ENCODE data around the gene USP49. TPM values are rescaled to one million over a fixed set of nuclear protein-coding genes. Genes with fewer than 3 reads are reported as not detected.

The USP49 gene
- total and polyA plus RNA-seq, 2 of the 13 experiments (the other 11 are each of a cell fraction or from before 2014, with no cell fraction given), result 2.9 to 4.3 TPM

DNA sequence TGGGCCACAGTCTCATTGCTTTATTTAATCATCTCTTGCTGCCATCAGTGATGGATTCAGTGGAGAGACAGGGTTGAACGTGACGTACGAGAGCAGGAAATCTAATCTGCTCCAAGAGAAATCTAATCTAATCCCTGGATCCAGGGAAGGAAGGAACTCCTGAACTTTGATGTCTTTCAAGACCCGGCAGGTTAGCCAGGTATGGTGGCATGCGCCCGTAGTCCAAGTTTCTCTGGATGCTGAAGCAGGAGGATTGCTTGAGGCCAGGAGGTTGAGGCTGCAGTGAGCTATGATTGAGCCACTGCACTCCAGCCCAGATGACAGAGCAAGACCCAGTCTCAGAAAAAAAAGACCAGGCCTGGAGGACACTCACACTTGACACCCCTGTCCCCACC lies 136.5 kb downstream of the USP49 start (continued):
- TF ChIP-seq ATF6 (CRISPR knock-in tag; conservative IDR thresholded peaks at IDR 0.05), result no peak
- TF ChIP-seq KLF15 (CRISPR knock-in tag; IDR thresholded peaks at IDR 0.05; ENCODE audit: borderline replicate concordance), result no peak
- no peak for TF ChIP-seq MIER2 (CRISPR knock-in tag; IDR thresholded peaks at IDR 0.05)

DNA sequence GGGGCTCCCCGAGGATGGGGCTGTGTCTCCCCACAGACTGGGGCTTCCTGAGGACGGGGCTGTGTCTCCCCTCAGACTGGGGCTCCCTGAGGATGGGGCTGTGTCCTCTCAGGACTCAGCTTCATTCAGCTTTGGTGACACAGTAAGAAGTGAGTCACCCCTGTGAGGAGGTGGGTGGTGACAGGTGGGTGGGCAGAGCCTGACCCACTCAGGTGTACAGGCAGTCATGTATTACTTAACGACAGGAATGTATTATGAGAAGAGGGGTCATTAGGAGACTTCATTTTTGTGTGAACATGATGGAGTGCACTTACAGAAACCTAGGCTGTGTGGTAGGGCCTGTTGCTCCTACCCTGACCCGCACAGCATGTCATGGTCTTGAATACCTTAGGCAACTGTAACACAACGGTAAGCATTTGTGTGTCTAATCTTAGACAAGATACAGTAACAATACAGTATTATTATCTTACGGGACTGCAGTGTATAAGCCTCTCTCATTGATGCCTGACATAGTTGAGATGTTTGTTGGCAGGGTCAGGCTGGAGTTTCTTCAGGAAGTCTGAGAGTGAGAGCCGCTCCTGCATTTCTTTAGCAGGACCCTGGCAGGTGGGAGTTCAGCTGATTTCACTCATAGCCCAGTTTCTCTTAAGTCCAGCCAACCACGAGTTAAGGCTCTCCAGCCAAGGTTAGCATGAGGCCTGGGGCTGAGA lies 137.1 kb downstream of the USP49 start:
- Histone ChIP-seq H3K9me3 (ENCODE audit: low read length) (no peaks in the 10 kb centered on the region), H3K27ac (ENCODE audit: extremely low read length, insufficient read depth, low read length) (no peak overlapping the region), H3K4me2 (ENCODE audit: low read depth, low read length) (no peak overlapping the region), H3K9ac (ENCODE audit: insufficient read depth, low read depth, low read length) (no peak overlapping the region), H3K36me3 (replicated peaks in 1 of 2; ENCODE audit: control insufficient read depth in 1 of 2, insufficient read depth in 2 of 2, low read length in 2 of 2) (no peaks in the 10 kb centered on the region), H3K27me3 (ENCODE audit: control insufficient read depth in 1 of 2, insufficient read depth in 2 of 2, low read length in 2 of 2) (no peaks in the 10 kb centered on the region), H4K20me1 (ENCODE audit: insufficient read depth, low read length) (no peaks in the 10 kb centered on the region), H2AFZ (ENCODE audit: low read length) (no peak overlapping the region), H3K4me3 (replicated peaks in 1 of 3; ENCODE audit: insufficient read depth in 1 of 3, low read depth in 2 of 3, low read length in 3 of 3) (no peak overlapping the region), H3K4me1 (ENCODE audit: insufficient read depth, low read length) (peaks cover 64% of the 10 kb centered on the region), H3K79me2 (ENCODE audit: insufficient read depth, low read length) (no peaks in the 10 kb centered on the region)
- 42% methylated on average over 6 of the region's 8 CpGs for WGBS (ENCODE audit: low lambda C conversion rate)
- intact Hi-C loops (cut with micrococcal nuclease; ENCODE audit: unreplicated experiment) (no loop called here), in situ Hi-C loops (cut with HindIII; ENCODE audit: extremely low pct_ligation_motif_present, low pct_unique_long_range_greater_than_20kb) (no loop called here)
- no TSS peak for BruUV-seq (replicated peaks)
- TF ChIP-seq ZNF136 (CRISPR knock-in tag; IDR thresholded peaks at IDR 0.05; ENCODE audit: low read depth) (no peak), FOSL2 (CRISPR knock-in tag; IDR thresholded peaks at IDR 0.05) (peak; percentile 28; the same call in 1 of the 2 replicates)
- peak; percentile 8 for ATAC-seq
- no peak for DNase-seq (ENCODE audit: low spot score)
- POLR2A ChIA-PET, result interaction anchor here (1.1 to 4.5 kb wide), 6 partner anchors 10 to 30 kb away, joined by 3 to 31 read pairs (median 6); partner anchors contain the start of gene PGC
- no peak for FAIRE-seq
- CTCF ChIA-PET (ENCODE audit: low intra/inter-chr PET ratio, low total read pairs), result no interaction called here
